ENCODE data around the gene CBY2.

GRCh38 chr13:45711951-45712350, 9.8 kb downstream of the CBY2 start:
- TF ChIP-seq, protein P1, sequence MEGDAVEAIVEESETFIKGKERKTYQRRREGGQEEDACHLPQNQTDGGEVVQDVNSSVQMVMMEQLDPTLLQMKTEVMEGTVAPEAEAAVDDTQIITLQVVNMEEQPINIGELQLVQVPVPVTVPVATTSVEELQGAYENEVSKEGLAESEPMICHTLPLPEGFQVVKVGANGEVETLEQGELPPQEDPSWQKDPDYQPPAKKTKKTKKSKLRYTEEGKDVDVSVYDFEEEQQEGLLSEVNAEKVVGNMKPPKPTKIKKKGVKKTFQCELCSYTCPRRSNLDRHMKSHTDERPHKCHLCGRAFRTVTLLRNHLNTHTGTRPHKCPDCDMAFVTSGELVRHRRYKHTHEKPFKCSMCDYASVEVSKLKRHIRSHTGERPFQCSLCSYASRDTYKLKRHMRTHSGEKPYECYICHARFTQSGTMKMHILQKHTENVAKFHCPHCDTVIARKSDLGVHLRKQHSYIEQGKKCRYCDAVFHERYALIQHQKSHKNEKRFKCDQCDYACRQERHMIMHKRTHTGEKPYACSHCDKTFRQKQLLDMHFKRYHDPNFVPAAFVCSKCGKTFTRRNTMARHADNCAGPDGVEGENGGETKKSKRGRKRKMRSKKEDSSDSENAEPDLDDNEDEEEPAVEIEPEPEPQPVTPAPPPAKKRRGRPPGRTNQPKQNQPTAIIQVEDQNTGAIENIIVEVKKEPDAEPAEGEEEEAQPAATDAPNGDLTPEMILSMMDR (IDR thresholded peaks at IDR 0.05; ENCODE audit: insufficient read depth, low read length), result no peak
- TF ChIP-seq POLR2AphosphoS5 (IDR thresholded peaks at IDR 0.05; ENCODE audit: low read depth), result no peak
- TF ChIP-seq, protein P2, sequence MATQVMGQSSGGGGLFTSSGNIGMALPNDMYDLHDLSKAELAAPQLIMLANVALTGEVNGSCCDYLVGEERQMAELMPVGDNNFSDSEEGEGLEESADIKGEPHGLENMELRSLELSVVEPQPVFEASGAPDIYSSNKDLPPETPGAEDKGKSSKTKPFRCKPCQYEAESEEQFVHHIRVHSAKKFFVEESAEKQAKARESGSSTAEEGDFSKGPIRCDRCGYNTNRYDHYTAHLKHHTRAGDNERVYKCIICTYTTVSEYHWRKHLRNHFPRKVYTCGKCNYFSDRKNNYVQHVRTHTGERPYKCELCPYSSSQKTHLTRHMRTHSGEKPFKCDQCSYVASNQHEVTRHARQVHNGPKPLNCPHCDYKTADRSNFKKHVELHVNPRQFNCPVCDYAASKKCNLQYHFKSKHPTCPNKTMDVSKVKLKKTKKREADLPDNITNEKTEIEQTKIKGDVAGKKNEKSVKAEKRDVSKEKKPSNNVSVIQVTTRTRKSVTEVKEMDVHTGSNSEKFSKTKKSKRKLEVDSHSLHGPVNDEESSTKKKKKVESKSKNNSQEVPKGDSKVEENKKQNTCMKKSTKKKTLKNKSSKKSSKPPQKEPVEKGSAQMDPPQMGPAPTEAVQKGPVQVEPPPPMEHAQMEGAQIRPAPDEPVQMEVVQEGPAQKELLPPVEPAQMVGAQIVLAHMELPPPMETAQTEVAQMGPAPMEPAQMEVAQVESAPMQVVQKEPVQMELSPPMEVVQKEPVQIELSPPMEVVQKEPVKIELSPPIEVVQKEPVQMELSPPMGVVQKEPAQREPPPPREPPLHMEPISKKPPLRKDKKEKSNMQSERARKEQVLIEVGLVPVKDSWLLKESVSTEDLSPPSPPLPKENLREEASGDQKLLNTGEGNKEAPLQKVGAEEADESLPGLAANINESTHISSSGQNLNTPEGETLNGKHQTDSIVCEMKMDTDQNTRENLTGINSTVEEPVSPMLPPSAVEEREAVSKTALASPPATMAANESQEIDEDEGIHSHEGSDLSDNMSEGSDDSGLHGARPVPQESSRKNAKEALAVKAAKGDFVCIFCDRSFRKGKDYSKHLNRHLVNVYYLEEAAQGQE (IDR thresholded peaks at IDR 0.05; ENCODE audit: insufficient replicate concordance, low read depth), result no peak

Measured in HL-60 (cell line).